ENCODE data around the gene CBX8. TPM values are rescaled to one million over a fixed set of nuclear protein-coding genes. Genes with fewer than 3 reads are reported as not detected.

Gene CBX8
- total RNA-seq: 3.4 TPM

DNA sequence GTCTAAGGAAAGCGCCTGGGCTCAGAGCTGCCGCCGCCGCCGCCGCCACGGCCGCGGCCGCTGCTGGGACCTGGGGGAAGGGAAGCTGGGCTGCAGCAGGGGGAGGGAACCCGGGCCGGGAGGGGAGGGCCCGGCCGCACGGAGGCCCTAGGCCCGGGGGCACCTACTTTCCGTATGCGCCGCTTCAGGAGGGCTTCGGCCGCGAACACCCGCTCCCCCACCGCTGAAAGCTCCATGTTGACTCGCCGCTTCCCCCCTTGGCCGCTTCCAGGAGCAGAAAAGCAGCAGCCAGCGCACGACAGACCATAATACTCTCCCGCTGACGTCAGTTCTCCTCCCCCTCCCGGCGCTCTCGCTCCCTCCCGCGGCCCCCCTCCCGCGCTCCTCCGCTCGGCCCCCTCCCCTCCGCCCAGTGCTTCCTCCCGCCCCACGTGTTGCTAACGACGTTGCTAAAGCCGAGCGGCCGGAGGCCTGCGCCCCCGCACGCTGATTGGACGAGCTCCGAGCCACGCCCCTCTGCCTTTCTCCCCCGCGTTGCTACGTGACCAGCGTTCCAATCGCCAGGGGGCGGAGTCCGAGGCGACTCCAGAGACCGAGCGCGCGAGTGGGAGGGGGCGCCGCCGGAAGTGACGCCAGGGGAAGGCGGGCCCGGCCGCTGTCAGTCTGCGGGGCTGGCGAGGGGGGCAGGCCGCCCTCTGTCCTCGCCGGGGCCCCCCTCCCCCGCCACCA lies at the start of gene CBX8:
TSS of gene CBX8 (minus strand) at position 315 of the 729 bp plus-strand sequence. CDS start at position 236, 79 bp downstream.
- peak; percentile 100 for DNase-seq

DNA sequence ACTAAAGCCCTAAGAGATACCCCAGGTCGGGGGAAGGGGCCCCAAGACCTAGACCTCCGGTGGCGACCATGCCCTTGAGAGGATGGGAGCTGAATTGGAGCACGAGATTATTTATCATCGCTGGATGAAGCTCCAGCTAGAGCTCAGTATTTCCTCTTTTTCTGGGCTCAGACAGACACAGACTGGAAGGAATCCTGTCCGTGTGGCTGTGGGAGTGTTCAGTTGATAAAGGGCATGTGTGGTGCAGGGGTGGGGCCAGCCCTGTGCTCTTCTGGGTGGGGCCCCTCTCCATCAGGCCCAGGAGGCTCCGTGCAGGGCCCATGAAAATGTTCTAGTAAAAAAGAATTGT lies 48.7 kb upstream of the CBX8 start:
- DNase-seq: peak; percentile 48

GRCh38 chr17:79844869-79845600 lies 48.2 kb upstream of the CBX8 start:
- no peak for DNase-seq

DNA sequence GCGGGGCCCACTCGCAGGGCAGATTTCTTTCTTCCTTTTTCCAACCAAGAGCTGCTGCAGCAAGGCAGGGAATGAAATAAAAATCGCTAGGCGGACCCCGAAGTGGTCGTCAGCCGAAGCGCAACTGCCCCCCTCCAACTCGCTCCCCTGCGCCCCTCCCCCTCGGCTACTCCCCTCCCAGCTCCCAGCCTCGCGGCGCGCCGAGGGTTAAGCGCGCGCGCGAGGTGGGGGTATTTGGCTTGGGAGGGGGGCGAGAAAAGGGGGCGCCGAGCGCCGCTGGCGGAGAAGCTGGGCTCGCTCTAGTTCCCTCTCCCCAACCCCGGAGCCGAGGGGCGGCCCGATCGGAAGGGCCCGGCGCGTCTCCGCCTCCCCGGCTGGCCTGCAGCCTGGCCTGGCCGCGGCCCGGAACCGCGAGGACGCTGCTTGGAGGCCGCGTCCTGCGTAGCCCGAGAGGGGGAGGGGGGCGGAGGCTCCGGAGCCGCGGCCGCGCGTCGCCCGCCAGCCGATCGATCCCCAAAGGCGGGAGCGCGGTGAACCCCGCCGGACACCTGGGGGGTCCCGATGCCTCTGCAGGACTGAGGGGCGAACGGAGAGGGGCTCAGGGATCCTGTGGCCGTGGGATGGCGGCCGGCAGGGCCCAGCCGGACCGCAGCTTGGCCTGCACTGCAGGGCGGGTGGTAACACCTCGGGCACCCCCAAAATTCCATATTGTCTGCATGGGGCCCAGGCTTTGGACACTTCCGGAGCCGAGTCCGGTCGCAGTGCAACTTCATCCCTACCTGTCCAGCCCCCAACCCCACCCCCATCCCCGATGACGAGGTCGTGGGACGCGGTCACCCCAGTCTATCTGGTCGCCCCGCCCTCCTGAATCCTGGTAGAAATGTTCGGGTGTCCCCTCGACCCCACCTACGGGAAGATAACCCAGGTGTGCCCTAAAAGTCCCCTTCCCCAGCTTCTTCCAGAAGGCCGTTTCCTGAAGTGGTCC lies 47.2 kb upstream of the CBX8 start:
- DNase-seq: no peak

DNA sequence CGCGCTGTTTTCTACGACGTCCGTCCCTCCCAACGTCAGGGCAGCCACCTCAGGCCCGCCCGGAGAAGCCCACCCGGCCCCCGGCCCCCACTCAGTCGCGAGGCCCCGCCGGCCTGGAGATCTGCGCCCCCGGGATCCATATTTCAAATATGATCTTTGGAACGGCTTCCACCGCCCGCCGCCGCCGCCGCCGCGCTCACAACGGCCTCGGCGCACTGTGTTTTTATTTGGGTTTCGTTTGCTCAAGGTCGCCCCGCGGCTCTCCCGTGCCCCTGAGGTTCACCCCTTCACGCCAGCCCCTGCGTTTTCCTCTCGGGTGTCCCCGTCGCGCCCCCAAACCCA lies 46.6 kb upstream of the CBX8 start:
- no peak for DNase-seq

- no peak for DNase-seq
These were observed 46.0 kb upstream of the CBX8 start for GRCh38 chr17:79842656-79843473.

DNA sequence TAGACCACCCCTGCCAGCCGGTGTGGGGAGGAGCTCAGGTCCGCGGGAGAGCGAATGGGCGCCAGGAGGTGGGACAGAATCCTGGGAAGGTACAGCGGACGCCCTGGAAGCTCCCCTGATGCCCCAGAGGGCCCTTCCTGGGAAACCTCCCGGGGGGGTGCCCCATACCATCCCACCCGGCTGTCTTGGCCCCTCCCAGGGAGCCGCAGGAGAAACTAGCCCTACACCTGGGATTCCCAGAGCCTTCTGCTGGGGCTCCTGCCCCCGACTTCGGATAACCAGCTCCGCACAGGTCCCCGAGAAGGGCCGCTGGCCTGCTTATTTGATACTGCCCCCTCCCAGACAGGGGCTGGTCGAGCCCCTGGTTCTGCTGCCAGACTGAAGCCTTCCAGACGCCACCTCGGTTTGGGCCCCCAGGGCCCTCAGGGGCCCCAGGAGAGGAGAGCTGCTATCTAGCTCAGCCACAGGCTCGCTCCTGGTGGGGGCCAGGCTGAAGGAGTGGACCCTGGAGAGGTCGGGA lies 45.3 kb upstream of the CBX8 start:
- DNase-seq: no peak

GRCh38 chr17:79841369-79842135 lies 44.7 kb upstream of the CBX8 start:
- DNase-seq: no peak

DNA sequence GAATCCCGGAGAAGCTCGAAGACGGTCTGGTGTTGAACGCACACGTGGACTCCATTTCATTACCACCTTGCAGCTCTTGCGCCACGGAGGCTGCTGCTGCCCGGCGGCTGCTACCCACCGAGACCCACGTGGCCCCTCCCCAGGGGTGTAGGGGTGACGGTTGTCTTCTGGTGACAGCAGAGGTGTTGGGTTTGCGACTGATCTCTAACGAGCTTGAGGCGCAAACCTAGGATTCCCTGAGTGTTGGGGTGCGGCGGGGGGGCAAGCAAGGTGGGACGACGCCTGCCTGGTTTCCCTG lies 44.1 kb upstream of the CBX8 start:
- DNase-seq: no peak

GRCh38 chr17:79840269-79840988 lies 43.6 kb upstream of the CBX8 start:
- DNase-seq: peak; percentile 49

DNA sequence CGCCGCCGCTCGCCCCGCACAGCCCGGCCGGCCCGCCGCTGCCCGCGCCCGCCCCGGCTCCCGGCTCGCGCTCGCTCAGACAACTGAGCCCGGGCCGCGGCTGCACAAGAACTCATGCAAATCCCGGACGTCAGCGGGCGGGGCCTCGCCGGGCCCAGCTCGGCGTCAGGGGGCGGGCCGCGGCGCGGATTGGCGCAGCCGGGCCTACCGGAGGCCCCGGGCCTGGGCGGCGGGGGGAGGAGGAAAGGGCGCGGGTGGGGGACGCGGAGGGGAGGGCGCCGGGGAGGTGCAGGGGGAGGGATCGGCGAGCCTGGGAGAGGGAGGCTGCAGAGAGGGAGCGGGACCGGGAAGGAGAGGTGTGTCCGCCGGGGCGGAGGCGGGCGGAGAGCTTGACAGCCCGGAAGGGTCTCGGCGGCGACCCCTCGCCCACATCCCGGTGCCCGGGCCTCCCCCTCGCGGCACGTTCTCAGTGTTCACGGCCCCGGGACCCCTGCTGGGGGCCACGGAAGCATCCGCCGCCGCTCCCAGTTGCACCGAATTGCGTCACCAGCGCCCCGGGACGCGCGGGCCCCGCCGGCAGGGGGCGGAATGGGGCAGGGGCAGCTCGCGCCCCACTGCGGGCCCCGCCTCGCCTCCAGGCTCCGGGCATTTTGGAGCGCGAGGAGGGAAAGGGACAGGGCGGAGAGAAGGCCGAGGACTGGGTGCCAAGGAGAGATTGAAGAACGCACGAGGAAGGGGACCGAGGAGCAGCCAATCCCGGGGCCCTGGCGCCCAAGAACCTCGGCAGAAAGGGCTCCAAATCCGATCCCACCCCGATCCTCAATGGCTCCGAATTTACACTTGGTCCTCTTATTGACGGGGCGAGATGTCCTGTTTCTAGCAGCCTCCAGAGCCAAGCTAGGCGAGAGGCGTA lies 42.7 kb upstream of the CBX8 start, which contains the start of gene CBX4:
TSS of gene CBX4 (minus strand) at position 85 of the 913 bp plus-strand sequence. CDS start 189 bp downstream, outside the sequence.
- peak; percentile 88 for DNase-seq

DNA sequence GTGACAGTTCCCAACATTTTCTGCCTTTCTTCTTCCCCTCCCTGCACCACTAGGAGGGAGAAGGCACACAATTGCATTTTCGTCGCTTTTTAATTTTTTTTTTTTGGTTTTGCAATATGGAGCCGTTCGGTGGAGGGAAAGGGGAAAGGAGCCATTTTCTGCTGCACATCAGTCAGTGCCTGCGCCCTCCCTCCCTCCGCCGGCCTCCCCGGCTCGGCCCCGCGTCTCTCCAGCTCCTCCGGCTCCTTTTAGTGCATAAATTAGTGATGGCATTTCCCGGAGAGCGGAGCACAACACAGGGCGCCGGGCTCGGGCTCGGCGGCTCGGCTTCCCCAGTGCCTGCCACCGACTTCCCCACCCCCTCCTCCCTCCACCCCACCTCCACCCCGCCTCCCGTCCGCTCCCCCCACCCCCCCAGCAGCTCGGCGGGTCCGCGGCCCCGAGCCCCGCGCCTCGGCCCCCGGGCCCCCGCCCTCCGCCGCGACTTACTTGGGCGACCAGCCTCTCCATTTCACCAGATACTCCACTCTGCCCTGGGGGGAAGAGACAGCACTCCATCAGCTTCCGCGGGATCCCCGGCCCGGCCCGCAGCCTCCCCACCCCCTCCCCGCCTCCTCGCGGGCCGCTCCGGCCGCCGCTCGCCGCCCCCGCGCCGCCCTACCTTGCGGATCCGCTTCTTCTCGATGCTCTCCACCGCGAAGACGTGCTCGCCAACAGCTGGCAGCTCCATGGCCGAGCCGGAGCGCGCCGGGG lies 41.8 kb upstream of the CBX8 start:
- peak; percentile 54 for DNase-seq

DNA sequence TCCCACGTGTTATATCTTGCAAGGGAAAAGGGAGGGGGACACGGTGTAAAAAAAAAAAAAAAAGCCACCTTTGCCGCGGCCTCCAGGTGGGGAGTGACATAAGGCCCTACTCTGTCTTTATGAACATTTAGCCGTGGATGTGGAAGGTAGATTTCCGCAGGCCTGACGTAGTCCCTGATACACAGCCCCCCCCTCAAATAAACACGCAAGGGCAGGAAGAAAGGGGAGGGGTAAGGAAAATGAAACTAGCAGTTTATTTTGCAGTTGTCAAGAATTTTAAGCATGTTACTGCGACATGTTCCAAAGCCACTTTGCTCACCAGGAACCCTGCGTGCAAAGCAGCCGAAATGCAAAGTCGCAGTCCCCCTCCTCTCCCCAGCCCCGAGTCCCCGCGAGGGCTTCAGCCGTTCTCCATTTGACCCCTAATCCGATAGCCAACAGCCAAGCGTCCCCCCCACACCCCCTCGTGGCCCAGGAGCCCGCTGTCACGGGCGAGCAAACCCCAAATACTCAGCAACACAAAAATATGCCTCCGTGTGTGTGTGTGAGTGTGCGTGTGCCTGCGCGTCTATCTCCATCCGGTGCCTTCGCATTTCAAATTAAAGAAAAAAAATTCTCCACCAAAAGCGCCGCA lies 41.1 kb upstream of the CBX8 start:
- no peak for DNase-seq

GRCh38 chr17:79836972-79837887 lies 40.4 kb upstream of the CBX8 start:
- peak; percentile 20 for DNase-seq

- no peak for DNase-seq
These were observed 39.7 kb upstream of the CBX8 start for GRCh38 chr17:79836510-79836971.

DNA sequence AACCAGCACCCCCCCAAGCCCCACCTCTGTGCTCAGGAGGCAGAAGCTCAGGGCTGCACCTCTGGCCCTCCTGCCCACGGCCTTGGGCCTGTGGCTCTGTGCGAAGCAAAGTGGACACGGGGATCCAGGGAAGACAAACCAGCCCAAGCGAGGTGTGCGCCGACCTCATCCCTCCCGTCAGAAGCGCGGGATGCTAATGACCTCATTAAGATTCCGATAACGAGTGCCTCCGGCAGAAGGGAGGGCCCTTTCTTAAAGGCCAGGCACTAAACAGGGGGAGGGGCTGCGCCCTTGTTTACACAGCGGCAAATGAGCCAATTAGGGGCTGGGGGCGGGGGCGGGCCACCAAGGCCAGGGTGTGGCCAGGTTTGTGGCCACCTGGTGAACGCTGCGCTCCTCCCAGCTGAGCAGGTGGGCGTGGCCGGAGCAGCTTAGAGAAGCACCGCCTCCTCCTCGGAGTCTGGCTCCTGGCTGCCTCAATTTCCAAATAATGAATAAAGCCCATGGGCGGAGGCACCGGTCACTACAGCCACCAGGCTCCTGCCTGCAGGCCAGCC lies 39.2 kb upstream of the CBX8 start:
- DNase-seq: no peak
